Activated CD4-positive, alpha-beta T cell treated with anti-CD3 and anti-CD28 coated beads for 48 hours (primary cell): Measurements from ENCODE around the gene NCOA4.
A peak's percentile ranks its signal among the peaks of the same experiment; 100 is the strongest.
"Not testable (repeated sequence)": the region's sequence is repeated elsewhere in the genome, so short reads cannot be mapped to it uniquely, and the experiment has no call there.

ENCODE experiments used
- DNase-seq: peaks from one replicate; pipeline ENCODE4 v3.0.0-alpha.2; 2020

The NCOA4 gene

DNA sequence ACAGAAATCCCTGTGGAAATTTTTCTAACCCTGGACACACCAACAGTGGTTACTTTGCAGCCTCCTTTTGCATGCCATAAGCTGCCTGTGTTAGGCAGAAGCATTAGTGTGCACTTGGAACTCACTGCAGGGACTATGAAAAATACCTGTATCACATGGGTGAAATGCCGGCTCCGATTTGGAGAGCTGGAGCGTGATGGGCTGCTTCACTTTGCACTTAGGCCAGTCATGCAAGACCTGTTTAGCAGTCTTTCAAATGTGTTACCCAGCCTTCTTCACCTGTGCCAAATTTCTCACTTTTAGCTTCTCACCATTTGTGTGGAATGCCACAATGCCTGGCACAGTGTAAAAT is 11.3 kb downstream of the NCOA4 start:
- DNase-seq: no peak

DNA sequence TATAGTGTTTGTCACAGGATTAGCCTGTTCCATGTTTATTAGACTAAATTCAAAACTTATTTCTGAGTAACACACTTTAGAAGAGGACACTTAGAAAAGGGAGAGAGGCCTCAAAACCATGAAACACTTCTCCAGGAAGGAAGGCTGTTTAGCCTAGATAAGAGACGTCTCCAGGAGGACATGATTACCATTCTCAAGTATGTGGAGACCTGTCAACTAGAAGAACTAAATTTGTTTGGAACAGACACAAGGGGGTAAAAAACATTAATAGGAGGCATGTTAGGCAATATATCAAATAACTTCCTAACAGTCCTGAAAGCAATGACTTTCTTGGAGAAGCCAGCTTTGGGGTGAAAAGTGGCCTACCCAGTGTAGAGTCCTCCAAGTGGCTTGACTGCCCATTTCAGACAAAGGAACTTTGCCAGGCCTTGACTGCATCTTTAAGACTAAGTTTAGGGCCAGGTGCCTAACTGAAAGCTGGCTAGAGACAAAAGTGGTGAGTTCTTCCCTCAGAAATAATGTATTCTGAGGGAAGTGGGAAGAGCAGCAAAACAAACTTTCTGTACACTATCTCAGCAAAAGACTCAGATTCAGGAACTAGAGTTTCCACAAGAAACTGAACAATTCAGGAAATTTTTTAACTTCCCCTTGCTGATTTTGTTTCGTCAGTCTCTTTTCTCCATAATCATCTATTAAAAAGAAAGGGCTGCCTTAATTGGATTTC is 11.8 kb downstream of the NCOA4 start:
- DNase-seq: no peak

DNA sequence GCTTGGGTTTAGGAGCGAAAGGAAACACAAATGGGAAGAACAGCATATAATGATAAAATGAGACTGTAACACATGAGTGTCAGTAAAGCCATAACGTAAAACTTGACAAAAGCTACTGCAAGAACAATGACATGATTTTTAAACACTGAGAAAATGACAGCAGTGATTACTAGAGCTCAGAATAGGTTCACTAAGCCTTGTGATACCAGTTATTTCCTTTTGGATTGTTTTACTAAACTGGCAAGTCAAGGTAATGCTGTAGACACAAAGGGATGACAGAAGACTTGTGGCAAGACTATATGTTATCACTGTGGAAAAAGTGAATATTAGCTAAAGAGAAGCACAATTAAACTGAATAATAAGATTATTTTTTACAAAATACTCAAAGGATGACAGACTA is 12.7 kb downstream of the NCOA4 start:
- no peak for DNase-seq

DNA sequence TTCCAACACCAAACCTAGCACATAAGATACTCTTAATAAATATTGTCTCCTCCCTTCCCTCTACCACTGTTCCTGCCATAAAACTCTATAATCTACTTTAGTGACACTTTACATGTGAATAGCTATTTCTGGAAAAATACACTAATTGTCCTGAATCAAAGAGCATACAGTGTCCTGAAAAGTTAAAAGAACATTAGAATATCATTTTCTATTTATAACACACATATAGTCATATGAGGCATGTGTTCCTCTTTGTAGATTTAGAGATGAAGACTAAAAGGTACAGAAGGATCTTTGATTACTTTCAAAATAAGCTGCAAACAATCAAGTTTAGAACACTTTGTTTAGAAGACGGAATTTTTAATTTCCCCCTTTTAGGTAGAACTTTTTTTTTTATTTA is 13.6 kb downstream of the NCOA4 start:
- DNase-seq: no peak

DNA sequence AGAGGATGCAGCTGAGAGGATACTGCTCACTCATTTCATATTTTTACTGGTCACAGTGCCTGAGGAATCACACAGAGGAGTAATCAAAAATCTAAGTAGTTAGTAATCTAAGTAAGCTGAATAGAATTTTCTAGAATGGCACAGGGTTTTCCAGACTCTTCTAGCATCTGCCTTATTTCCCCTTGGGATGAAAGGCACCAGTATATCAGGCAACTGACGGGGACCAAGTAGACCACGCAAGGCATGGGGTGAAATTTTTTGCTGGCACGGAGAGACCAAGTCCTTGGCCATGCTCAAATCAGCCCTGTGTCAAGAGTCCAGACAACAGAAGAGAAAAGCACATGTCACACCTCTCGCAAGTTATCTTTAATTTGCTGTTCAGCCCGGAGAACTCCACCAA is 14.2 kb downstream of the NCOA4 start:
- DNase-seq: no peak

DNA sequence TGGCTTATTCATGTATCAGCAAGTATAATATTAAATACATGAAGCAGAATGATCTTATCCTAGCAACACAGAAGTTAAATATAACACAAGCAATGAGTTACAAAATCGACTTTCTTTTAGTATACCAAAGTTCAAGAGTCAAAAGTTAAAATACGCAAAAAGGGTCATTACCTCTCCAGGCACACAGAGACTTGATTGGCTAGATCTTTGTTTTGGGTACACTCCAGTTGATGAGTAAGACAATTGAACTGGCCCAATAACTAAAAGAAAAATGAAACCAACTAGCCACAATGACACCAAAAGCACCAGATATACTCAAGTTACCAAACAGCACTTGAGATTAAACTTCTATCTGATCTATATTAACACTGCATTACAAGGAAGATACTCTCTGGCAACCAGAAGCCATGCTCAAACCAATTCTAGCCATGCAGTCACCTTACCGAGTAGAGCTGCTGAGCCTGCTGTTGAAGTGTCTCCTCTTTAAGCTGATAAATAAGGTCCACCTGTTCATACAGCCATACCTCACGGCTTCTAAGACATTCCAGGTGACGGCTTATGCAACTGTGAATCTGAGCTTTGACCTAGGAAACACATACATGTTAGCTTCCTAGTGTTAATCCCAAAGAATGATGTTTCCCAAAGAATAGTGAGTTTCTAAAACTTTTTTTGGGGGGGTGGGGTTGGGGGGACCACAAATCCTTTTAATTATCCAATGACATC is 15.6 kb downstream of the NCOA4 start:
- DNase-seq: no peak

DNA sequence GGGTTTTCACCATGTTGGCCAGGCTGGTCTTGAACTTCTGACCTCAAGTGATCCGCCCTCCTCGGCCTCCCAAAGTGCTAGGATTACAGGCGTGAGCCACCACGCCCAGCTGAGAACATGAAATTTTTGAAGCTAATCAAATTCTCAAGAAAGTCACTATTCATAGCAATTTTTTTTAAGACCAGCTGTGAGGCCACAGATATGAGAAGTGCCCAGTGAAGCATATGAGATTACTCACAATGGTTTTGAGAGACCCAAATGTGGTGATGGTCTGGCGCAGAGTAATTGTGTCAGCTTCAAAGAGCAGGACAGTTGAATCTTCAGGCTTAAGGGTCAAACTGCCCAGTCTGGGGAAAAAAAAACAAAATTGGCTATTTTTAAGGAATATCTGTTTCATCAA is 16.2 kb downstream of the NCOA4 start:
- no peak for DNase-seq

DNA sequence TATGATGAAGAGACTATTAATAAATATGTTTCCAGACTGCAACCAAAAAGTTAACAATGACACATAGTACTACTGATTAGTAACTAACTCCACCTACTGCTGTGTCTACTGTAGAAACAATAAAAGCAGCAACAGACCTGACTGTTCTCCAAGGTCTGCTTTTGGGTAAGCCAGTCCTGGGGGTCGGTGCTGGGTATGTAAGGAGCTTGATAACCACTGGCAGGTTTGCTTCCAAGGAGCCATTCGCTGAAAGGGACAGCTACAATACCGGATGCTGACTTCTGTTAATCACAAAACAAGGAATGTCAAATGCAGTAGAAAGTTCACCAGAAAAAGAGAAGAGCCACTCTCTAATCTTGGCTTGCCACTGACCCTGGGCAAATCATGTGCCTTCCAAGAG is 17.7 kb downstream of the NCOA4 start:
- no peak for DNase-seq

DNA sequence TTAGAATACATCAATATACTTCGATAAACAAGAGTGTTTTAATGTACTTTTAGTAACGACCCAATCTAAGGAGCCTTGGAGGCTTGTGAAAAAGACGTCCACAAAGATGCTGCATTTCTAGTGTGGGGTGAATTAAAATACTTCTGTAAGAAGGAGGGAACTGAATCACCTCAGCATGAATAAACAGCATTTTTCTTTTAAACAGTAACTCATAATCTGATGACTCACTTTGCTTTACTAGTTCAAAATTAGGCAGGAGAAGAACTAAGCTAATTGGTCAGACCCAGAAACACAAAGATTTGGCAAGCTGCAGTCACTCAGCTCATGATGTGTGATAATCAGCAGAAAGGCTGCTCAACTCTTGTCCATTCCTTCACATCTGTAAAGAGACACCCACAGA is 24.2 kb downstream of the NCOA4 start:
- no peak for DNase-seq

DNA sequence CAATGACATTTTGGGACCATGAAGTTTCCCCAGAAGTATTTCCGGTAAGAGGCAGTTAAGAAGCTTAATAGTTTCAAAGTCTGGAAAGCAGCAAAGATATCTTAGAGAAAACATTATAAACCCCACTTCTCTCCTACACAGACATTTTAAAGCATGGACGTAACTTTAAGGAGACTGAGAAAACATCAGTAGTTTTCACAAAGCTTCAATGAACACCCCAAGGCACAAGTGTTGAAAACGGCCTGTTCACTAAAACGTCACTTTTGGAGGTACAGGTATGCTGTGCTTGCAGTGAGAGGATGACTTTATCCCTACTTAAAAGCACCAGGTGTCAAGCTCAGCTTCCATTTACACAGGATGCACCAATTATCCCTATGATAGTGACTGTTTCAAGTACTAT is 25.0 kb downstream of the NCOA4 start:
- DNase-seq: no peak

DNA sequence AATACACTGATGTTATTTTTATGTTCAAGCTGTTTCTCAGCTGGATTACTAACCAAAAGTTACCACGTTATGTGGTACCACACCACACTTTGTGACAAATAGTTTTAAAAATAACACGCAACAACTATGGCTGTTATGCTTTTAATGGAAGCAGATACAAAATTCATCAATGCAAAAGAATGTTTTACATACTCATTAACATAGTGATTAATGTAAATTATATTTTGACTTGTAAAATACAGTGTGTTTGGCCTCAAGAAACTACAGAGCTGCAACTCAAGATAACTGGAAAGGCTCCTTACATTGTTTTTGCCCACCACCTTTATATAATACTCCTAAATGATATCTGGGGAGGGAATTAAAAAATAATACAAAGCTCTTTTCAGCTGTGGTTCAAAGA is 25.5 kb downstream of the NCOA4 start:
- no peak for DNase-seq

DNA sequence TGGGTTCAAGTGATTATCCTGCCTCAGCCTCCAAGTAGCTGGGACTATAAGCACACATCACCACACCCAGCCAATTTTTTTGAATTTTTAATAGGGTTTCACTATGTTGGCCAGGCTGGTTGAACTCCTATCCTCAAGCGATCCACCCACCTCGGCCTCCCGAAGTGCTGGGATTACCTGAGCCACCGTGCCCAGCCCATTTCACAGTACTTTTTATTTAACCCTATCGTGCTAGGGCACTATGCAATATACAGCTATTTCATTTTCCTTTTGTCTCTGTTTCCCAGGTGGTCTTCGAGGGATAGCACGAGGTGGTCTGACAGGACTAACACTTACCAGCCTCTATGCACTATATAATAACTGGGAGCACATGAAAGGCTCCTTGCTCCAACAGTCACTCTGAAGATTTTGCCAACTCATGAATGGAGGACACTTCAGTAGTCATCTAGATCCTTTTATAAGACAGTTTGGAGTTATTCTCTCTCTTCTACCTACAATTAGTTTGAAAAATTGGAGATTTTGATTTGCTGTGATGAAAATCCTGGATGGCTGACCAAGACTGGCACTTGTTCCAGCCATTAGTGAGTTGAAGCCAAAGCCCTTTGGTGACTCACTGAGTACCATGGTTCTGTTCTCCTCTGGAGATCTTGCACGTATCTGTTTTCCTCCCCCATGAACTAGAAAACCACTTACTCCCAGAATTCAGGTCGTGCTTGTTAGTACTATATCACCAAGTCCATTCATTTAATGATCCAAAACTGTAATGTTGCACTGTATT is 27.3 kb downstream of the NCOA4 start:
- DNase-seq: no peak

DNA sequence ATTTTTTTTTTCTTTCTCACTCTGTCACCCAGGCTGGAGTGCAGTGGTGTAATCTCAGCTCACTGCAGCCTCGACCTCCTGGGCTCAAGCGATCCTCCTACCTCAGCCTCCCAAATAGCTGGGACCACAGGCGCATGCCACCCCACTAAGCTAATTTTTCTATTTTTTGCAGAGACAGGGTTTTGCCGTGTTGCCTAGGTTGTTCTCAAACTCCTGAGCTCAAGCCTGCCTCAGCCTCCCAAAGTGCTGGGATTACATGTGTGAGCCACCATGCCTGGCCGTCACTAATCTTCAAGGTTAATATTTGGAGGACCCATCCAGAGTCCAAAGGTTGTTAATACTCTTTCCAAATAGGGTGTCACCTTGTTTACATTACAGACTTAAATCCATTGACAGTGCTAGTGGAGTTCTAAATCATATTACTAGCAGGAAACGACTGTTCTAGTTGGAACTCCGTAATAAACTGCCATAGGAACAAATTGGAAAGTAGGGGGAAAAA is 28.2 kb downstream of the NCOA4 start:
- not testable (repeated sequence) for DNase-seq

DNA sequence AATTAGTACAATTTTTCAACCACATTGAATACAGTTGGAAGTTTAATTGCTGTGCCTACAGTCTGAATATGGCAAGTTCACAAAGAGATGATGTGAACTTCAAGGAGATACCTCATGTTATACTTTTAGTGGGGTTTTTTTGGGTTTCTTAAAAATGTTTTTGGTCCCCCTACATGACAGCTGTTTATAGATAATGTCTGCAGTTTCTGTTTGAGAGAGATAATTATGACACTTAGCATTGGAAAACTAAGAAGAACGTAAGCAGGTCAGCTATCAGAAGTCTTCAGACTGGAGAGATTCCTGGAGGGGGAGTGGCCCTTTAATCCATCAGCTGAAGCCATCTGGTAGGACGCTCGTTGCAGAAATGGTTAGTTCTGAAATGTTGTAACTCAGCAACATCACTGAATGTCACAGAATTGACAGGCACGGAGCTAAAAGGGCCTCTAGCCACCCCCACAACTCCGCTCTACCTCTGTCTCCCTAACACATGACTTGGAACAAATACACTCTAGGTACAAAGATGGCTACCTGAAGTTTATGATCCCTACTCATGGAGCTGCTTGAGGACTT is 29.2 kb downstream of the NCOA4 start:
- no peak for DNase-seq

DNA sequence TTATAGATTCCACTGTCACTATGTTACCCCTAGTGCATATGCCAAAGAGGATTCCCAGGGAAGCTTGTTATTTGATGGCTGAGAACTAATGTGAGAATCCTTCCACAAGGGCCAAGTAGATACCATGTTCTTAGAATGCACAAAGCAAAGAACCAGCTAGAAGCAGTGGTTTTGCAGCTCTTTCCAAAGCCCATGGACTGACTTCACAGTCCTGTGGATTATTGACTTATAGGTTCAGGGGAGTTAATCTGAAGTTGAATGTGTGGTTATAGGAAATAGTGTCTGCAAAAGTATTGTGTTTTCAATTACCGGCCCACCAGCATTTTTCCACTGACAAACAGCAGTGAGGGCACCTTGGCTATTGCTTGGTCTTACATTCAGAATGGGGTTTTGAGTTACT is 29.9 kb downstream of the NCOA4 start:
- DNase-seq: no peak

DNA sequence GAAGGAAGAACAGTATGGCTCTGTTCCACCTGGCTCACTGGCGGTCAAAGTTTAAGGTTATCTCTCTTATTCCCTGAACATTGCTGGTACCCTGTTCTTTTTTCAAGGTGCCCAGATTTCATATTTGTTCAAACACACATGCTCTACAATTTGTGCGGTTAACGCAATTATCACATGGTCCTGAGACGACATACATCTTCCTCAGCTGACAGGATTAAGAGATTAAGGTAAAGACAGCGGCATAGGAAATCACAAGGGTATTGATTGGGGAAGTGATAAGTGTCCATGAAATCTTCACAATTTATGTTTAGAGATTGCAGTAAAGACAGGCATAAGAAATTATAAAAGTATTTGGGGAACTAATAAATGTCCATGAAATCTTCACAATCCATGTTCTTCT is 30.5 kb downstream of the NCOA4 start:
- DNase-seq: not testable (repeated sequence)

DNA sequence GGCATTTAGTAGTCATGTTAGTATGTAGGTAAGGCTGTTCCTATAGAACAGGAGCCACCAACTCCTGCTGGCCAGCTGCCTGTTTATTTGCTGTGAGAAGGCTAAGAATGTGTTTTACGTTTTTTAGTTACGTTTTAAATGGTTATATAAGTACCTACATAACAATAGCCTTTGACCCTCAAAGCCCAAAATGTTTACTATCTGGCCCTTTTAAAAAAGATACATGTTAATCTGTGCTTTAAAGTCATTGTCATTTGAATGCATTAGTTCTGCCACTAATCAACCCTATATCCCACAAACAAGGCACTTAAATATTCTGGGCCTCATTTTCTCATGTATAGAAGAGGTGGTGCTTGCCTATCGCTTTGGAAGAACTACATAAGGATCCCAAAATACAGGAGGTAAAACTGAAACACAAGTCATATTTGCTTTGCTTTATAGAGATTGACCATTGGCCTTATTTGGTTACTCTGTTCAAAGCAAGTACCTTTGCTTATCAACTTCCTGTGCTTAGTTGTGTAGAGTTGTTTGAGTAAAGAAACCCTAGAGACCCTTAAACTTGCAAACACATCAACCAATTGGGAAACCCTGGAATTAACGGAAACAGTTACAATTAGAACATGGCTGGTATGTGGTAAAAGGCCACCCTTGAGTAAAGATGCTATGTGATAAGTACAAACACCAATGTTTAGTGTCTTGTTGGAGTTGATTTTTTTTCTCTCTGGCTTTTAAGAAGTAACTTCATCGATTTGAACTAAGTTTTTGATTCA is 32.2 kb downstream of the NCOA4 start:
- no peak for DNase-seq

DNA sequence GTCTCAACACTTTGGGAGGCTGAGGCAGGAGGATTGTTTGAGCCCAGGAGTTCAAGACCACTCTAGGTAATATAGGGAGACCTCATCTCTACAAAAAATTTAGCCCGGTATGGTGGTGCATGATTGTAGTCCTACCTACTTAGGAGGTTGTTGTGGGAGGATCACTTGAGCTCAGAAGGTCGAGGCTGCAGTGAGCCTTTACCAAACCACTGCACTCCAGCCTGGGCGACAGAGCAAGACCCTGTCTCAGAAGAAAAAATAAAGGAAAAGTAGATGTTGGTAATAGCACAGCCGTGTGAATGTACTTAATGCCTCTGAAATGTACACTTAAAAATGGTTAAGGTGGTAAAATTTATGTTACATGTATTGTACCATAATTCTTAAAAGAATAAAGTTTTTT is 32.9 kb downstream of the NCOA4 start:
- no peak for DNase-seq

DNA sequence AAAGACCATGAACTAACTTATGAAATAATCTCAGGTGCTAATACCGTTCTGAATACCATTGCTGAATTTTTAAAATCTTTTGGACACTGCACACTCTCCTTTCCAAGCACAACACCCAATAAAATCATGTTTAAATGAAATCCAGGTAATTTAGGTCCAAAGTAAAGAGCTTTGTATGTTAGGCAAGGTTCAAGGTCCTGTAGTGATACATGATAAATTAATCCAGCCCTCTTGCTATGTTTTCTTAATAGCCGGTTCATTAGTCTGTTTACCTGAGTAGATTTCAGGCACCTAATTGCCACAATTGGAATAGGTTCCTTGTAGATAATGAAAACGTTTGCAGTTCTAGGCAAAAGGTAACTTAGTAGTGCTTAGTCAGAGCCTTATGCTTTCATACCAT is 44.8 kb downstream of the NCOA4 start:
- DNase-seq: not testable (repeated sequence)

DNA sequence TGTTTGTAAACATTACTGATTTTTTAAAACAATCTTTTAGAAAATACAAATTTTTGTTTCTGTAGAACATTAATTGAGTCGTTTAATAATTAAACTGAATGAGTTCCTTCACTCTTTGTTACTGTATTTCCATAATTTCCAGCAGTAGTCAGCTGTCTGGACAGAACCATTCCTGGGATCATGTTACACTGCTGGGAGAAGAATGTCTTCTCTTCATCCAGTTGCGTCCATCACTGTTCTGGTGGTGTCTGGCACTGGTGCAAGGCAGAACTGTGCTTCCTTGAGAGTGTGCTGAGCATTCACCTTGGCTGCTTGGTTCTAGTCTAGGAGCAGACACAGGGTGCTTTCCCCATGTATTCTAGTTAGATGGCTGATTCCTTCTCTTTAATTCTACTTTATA is 46.0 kb downstream of the NCOA4 start:
- DNase-seq: not testable (repeated sequence)

DNA sequence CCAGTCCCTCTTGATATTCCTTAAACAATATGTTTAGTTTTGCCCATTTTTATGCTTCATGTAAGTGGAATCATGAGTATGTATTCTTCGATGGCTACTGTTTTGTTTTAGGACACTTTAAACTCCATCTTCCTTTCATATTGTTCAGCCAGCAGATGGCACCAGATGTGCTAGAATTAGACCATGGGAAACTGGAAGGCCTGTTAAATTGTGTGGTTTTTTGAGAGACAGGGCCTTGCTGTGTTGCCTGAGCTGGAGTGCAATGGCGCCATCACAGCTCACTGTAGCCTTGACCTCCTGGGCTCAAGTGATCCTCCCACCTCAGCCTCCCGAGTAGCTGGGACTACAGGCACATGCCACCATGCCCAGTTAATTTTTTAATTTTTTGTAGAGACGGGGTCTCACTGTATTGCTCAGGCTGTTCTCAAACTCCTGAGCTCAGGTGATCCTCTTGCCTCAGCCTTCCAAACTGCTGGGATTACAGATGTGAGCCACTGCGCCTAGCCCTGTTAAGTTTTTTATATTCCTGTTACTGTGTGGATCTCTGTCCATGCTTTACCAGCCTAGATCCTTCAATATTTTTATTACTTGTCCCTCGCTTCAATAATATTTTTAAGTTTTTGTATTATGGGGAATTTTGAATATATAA is 46.8 kb downstream of the NCOA4 start:
- peak; percentile 34 for DNase-seq

DNA sequence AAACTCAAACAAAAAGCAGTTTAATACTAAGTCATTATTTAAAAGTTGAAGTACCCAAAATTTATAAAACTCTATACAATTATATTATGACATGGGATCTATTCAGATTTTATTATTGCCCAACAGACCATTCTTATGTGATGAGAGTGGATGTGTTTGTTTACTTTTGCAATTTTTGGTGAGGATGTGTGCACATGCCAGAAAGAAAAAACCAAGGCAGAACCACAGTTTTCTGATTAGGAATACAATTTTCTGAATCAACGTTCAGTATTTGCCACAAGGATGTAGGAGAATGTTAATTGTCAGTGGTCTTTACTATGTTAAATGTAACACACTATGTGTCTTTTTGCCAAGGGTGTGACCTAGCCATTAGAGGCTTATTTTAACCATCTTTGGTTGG is 49.1 kb downstream of the NCOA4 start:
- not testable (repeated sequence) for DNase-seq
